NCI-H2029 treated with DMSO at 0.1 percent for 48 hours (cell line): ENCODE data around the gene IQCE.
"Not testable (repeated sequence)": the region's sequence is repeated elsewhere in the genome, so short reads cannot be mapped to it uniquely, and the experiment has no call there.

Source experiments
- DNase-seq: peaks from one replicate; lab custom pipeline; 2025; lab: John Stamatoyannopoulos, UW

The IQCE gene

GRCh38 chr7:2532199-2532772 is 26.5 kb upstream of the IQCE start:
- DNase-seq, result not testable (repeated sequence)

GRCh38 chr7:2532816-2533215 is 26.0 kb upstream of the IQCE start:
- DNase-seq, result not testable (repeated sequence)

DNA sequence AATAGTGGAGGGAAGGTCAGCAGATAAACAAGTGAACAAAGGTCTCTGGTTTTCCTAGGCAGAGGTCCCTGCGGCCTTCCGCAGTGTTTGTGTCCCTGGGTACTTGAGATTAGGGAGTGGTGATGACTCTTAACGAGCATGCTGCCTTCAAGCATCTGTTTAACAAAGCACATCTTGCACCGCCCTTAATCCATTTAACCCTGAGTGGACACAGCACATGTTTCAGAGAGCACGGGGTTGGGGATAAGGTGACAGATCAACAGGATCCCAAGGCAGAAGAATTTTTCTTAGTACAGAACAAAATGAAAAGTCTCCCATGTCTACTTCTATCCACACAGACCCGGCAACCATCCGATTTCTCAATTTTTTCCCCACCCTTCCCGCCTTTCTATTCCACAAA is 25.2 kb upstream of the IQCE start:
- not testable (repeated sequence) for DNase-seq

- not testable (repeated sequence) for DNase-seq
These were observed 24.6 kb upstream of the IQCE start for GRCh38 chr7:2534214-2534613.

DNA sequence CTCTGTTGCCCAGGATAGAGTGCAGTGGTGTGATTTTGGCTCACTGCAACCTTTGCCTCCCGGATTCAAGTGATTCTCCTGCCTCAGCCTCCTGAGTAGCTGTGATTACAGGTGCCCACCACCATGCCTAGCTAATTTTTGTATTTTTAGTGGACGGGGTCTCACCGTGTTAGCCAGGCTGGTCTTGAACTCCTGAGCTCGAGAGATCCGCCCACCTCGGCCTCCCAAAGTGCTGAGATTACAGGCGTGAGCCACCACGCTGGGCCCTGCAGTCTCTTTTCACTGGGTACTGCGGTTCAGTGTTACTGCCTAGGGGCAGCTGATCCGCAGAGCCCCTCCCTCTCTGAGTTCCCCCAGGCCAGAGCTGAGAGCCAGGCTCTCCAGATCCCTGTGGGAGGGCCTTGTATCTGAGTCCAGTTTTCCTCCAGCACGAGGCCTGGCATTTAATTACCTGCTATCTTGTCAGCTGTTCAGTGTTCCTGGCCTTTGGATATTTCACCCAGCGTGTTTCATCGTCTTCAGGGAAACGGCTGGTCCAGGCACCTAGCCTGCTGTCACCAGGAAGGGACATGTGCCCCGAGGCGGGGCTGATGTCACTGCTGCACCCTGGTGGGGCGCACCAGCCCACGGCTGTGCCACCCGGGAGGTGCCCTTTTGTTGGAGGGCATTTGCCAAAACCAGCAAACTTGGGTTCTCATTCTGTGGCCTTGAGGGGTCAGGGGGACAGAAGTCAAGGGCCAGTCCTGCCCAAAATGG is 22.7 kb upstream of the IQCE start:
- DNase-seq, result not testable (repeated sequence)

DNA sequence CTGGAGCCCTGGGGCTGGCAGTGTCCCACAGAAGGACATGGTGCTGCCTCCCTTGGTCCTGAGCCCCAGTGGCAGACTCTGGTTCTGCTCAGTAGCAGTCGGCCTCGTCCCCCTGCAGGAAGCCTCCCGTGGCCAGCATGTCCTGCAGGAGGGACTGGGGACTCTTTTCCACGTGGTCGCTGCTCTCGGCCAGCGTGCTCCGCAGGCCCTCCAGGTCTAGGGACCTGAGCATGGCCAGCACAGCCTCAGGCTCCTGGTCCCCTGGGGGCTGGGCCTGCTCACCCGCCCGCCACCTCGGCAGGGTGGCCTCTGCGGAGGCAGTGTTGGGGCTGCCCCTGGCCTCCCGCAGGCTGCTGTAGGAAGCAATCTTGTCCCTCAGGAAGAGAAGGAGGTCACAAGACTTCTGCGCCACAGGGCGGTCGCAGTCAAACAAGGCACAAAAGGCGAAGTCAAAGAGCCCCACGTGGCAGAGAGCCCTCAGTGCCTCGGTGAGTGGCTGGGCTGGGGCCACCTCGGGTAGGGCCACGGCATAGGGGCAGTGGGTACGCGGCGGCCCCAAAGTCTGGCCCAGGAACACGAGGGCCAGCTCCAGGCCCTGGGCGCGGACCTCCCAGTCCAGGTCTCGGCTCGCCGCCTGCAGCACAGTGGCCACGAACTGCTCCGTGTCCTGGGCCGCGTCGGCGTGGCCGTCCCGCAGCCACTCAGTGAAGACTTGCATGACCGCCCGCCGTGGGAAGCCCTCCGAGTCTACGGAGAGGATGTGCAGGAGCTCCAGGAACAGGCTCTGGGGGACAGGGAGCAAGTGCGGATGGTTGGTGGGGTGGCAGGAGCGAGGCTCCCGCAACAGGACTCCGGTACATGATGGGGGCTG is 20.6 kb upstream of the IQCE start:
- DNase-seq, result no peak

GRCh38 chr7:2539031-2539911 is 19.5 kb upstream of the IQCE start:
- no peak for DNase-seq

DNA sequence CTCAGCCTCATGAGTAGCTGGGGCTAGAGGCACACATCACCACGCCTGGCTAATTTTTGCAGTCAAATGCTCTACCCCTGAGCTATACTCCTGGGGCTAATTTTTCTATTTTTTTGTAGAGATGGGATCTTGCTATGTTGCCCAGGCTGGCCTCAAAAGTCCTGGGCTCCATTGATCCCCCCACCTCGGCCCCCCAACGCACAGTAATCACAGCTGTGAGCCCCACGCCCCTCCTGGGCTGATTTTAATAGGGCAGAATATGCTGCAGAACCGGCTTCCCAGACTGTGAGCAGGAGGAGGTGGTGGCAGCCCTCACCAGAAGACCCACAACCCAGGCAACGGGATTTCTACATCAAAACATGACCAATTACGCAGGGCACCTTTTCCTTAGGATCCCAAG is 18.6 kb upstream of the IQCE start:
- DNase-seq, result no peak

- no peak for DNase-seq
These were observed 18.1 kb upstream of the IQCE start for GRCh38 chr7:2540641-2541051.

- no peak for DNase-seq
These were observed 17.3 kb upstream of the IQCE start for GRCh38 chr7:2541291-2542010.

- no peak for DNase-seq
These were observed 16.5 kb upstream of the IQCE start for GRCh38 chr7:2542011-2542915.

GRCh38 chr7:2542916-2543871 is 15.6 kb upstream of the IQCE start:
- no peak for DNase-seq

DNA sequence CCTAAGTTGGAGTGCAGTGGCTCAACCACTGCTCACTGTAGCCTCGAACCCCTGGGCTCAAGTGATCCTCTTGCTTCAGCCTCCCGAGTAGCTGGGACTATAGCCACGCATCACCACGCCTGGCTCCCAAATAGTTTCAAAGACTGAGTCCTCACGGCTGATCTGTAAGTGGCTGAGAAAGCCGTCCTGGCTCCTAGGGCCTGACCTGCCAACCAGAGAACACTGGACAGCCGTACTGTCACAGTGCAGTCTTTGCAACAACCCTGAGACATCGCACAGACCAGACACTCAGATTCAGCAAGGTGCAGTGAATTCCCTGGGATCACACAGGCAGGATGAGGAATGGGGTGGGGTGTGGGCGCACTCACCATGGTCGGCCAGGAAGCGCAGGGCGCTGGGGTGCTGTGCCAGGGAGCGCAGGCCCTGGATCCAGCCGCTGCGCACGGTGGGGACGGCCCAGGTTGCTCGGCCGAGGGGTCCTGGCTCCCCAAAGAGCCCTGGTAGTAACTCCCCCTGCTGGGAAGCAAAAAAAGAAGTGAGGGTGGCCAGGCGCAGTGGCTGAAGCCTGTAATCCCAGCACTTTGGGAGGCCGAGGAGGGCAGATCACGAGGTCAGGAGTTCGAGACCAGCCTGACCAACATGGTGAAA is 14.1 kb upstream of the IQCE start:
- no peak for DNase-seq

GRCh38 chr7:2545746-2546425 is 12.9 kb upstream of the IQCE start:
- DNase-seq, result no peak

- no peak for DNase-seq
These were observed 11.8 kb upstream of the IQCE start for GRCh38 chr7:2546776-2547586.

DNA sequence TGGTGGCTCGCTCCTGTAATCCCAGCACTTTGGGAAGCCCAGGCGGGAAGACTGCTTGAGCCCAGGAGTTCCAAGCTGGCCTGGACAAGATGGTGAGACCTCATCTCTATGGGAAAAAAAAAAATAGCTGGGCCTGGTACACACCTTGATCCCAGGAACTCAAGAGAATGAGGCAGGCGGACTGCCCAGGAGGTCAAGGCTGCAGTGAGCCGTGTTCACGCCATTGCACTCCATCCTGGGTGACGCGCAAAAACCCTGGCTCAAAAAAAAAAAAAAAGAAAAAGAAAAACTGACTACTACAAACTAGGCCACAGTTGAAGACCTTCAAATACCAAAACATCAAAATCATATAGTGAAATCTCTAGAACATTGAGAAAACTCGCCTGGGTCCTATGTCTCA is 7.4 kb upstream of the IQCE start:
- no peak for DNase-seq

- no peak for DNase-seq
These were observed 5.7 kb upstream of the IQCE start for GRCh38 chr7:2553108-2553507.
